T-helper 17 cell (primary cell): ENCODE measurements around the gene CAMK2D. TPM values are rescaled to one million over a fixed set of nuclear protein-coding genes. Genes with fewer than 3 reads are reported as not detected.

Experiments used
- ATAC-seq: fragments of 150-1000 bp; cut with Tn5 transposase; 2 replicates; pipeline ENCODE4 v1.10.0; 2021; ENCODE audit warnings: mild to moderate bottlenecking, moderate library complexity
- DNase-seq, 3 donors: peaks; one replicate each; pipeline versions ENCODE4 v3.0.0 to v3.0.0-alpha.2; 2020 to 2021
- H3K9me3 ChIP-seq: one replicate; pipeline ENCODE4 v1.7.0; 2013; ENCODE audit warnings: low read length, mild to moderate bottlenecking; ENCODE audit not compliant: control insufficient read depth, poor library complexity, severe bottlenecking
- H3K27ac Mint-ChIP-seq: one replicate; pipeline ENCODE4 v1.8.0; 2022; ENCODE audit warnings: mild to moderate bottlenecking, moderate library complexity, mixed read lengths
- H3K27me3 Mint-ChIP-seq: one replicate; pipeline ENCODE4 v1.8.0; 2022; ENCODE audit warnings: mixed read lengths
- H3K36me3 Mint-ChIP-seq: one replicate; pipeline ENCODE4 v1.8.0; 2022; ENCODE audit warnings: low read depth, mixed read lengths
- H3K4me1 Mint-ChIP-seq: one replicate; pipeline ENCODE4 v1.8.0; 2022; ENCODE audit warnings: mild to moderate bottlenecking, mixed read lengths
- H3K4me3 Mint-ChIP-seq: one replicate; pipeline ENCODE4 v1.8.0; 2022; ENCODE audit warnings: mild to moderate bottlenecking, moderate library complexity, mixed read lengths
- total RNA-seq, 4 donors: library from RNA in 2 of 4; stranded (reverse) in 2 of 4; gene quantifications; one replicate each; pipeline ENCODE4 v1.2.3 and lab custom pipeline; 2022 to 2026

The CAMK2D gene
- total RNA-seq, 2 donors from 2014 or later: 28.6 to 31.6 TPM

DNA sequence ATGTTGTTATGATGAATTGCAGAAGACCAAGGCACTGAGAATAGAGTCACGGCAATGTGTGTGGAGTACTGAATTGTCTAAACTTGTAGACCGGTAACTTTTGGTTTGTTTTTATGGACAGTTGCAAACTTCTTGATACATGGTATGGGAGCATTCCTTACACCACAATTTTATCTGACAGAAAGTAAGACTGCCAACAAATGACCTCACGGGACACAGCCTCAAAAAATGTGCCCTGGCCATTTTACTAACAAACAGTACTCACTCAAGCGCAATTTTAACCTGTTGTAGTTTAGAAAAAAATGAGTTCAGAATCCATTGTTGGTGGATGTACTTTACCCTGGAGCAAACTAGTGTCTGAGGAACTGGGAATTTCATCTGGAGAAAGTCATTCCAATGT lies 321.2 kb downstream of the CAMK2D start:
- DNase-seq: no peak
- ATAC-seq: no peak
- Mint-ChIP-seq H3K4me3 (no peak overlapping the region), H3K4me1 (peaks cover 12% of the 10 kb centered on the region), H3K36me3 (no peaks in the 10 kb centered on the region), H3K27ac (no peak overlapping the region), H3K27me3 (no peaks in the 10 kb centered on the region)
- no peaks in the 10 kb centered on the region for H3K9me3 ChIP-seq

DNA sequence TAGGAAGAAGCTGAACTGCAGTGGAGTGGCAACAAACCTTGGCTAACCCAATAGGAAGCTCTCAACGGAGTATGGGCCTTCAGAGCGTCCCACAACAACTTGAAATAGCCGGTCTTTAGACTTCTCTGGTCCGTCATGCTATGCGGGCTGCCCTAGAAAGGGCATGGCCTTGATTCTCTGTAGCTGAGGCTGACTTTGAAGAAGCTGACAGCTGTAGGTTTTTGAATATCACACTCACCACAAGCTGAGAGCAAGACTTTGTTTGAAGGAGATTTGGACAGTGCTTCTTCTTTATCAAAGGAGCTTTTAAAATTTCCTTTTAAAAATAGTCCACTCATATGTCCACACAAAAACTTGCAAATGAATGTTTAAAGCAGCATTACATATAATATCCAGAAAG lies 322.9 kb downstream of the CAMK2D start:
- Mint-ChIP-seq H3K36me3 (no peaks in the 10 kb centered on the region), H3K27me3 (no peaks in the 10 kb centered on the region), H3K4me3 (no peak overlapping the region), H3K4me1 (peaks cover 7% of the 10 kb centered on the region), H3K27ac (no peak overlapping the region)
- DNase-seq: no peak
- no peak for ATAC-seq
- H3K9me3 ChIP-seq: no peaks in the 10 kb centered on the region

DNA sequence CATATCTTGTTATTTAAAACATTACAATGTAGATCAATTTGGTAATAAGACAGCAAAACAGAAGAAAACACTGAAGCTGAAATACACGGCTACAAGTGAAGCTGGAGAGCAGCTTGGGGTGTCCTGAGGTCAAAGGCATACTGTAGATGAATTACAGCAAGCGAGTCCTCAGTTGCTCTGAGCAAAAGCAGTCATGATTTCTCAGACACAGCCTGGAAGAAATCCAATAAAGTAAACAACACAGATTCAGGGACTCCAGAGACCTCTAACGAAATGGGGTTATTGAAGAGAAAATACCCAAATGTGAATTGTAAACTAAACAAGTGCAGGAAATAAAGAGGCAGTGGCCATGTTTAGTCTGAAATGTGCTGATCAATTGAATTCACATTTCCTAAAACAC lies 324.4 kb downstream of the CAMK2D start:
- Mint-ChIP-seq H3K27ac (no peak overlapping the region), H3K36me3 (no peaks in the 10 kb centered on the region), H3K27me3 (no peaks in the 10 kb centered on the region), H3K4me1 (peaks cover 7% of the 10 kb centered on the region), H3K4me3 (no peak overlapping the region)
- ATAC-seq (no peak), DNase-seq (no peak)
- H3K9me3 ChIP-seq: no peaks in the 10 kb centered on the region

DNA sequence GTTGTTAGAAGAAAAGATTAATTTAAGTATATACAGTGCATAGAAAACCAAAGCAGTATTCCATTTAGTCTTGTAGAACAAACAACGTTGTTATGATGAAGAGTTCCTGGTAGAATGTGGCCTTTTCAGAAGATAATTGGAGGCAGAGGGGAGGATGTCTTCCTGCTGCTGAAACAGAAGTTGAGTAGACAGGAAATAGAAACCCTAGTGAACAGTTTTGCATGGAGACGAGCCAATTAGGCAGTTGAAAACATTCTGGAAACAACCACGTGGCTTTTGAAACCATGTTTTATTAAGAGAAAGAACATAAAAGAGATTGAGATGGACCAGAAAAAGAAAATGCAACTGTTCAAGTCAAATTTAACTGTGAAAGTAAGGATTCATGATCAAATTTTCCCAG lies 325.2 kb downstream of the CAMK2D start:
- Mint-ChIP-seq H3K4me1 (peaks cover 7% of the 10 kb centered on the region), H3K27me3 (no peaks in the 10 kb centered on the region), H3K27ac (no peak overlapping the region), H3K4me3 (no peak overlapping the region), H3K36me3 (no peaks in the 10 kb centered on the region)
- no peak for ATAC-seq
- no peak for DNase-seq
- H3K9me3 ChIP-seq: no peaks in the 10 kb centered on the region

DNA sequence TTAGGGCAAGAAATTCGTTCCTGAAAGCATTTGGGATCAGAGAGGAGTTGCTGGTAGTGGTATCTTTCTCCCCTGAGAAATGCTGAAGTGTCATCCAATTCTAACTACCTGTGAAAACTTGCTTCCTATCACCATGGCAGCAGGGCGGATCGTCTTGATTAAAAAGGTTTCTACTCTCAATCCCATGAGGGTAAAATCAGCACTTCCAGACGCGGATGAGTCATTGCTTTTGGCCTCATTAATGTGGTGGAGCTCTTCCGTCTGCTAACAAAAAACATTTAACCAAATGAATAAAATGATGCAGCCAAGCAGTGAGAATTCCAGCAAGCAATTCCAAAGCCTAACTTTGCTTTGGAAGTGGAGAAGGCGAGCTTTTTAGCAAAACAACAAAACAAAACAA lies 325.6 kb downstream of the CAMK2D start:
- DNase-seq: no peak
- no peak for ATAC-seq
- no peak overlapping the region for H3K27ac Mint-ChIP-seq

DNA sequence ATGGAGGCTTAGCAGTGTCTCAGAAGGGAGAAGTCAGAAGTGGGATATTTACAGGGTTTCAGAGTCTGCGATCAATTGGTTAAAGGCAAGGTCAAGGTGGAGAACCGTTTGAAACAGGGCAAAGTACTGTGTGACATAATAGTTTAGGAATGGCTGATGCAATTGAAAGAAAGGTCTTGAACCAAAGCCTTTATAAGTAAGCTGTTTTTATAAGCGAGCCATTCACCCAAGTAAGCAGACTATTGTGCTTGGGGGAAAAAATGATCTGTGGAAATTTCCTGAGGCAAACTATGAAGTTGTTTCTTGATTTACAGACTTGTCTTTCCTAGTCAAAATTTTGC lies 327.3 kb downstream of the CAMK2D start:
- DNase-seq: no peak
- Mint-ChIP-seq H3K36me3 (no peaks in the 10 kb centered on the region), H3K4me3 (no peak overlapping the region), H3K27me3 (no peaks in the 10 kb centered on the region), H3K4me1 (peaks cover 7% of the 10 kb centered on the region), H3K27ac (no peak overlapping the region)
- ATAC-seq: no peak
- no peaks in the 10 kb centered on the region for H3K9me3 ChIP-seq

More for the DNA sequence above, 325.6 kb downstream of the CAMK2D start:
- H3K4me3 Mint-ChIP-seq: no peak overlapping the region
- H3K9me3 ChIP-seq: no peaks in the 10 kb centered on the region
- H3K27me3 Mint-ChIP-seq: no peaks in the 10 kb centered on the region
- peaks cover 7% of the 10 kb centered on the region for H3K4me1 Mint-ChIP-seq
- no peaks in the 10 kb centered on the region for H3K36me3 Mint-ChIP-seq

DNA sequence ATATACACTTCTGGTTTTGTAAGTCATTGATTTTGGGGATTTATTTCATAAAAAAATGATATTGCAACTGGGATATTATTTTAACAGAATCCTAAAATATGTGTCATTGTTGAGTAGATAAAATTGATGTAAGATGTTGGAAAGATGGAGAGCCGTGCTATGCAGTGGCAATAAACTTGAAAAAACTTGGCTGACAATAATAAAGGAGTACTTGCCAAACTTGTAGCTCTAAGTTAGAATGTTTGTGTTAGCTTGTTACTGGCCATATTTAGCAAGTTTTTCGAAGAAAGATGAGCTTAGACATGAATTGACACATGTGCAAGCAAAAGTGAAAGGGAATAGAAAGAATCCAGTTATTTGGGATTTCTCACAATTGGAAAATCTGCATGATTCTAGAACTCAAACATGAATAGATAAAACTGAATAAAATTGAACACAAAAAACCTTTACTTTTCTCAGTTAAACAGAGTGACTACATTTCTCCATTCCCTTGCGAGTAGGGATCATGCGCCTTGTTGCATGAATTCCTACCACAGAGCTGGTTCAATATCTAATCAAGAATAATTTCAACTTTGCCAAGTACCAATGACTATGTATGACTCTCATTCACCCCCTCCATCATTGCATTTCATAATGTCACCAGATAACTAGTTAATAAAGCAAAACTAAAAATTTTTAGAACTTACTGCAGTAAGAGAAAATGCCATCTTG lies 327.8 kb downstream of the CAMK2D start:
- no peaks in the 10 kb centered on the region for H3K27me3 Mint-ChIP-seq
- H3K4me3 Mint-ChIP-seq: no peak overlapping the region
- no peaks in the 10 kb centered on the region for H3K36me3 Mint-ChIP-seq
- DNase-seq (no peak), ATAC-seq (no peak)
- H3K27ac Mint-ChIP-seq: no peak overlapping the region
- no peaks in the 10 kb centered on the region for H3K9me3 ChIP-seq
- H3K4me1 Mint-ChIP-seq: peaks cover 7% of the 10 kb centered on the region

DNA sequence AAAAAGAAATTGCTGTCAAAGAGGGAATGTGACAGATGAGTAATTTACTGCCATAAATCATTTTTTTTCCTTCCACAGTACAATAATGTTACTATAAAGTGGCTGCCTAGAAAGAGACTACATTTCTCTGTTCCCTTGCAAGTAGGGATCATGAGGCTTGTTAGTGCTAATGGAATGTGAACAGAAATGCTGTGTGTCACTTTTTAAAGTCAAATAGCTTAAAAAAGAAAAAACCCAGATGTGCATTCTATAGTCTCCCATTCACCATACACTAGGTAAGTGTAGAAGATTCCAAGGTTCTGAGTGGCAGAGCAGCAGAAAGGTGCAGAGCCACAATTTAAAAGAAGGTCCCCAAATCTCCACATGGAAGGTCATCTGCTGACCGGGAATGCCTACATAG lies 328.4 kb downstream of the CAMK2D start:
- DNase-seq: no peak
- Mint-ChIP-seq H3K27ac (no peak overlapping the region), H3K36me3 (no peaks in the 10 kb centered on the region), H3K4me1 (peaks cover 7% of the 10 kb centered on the region), H3K27me3 (no peaks in the 10 kb centered on the region), H3K4me3 (no peak overlapping the region)
- no peak for ATAC-seq
- H3K9me3 ChIP-seq: no peaks in the 10 kb centered on the region

DNA sequence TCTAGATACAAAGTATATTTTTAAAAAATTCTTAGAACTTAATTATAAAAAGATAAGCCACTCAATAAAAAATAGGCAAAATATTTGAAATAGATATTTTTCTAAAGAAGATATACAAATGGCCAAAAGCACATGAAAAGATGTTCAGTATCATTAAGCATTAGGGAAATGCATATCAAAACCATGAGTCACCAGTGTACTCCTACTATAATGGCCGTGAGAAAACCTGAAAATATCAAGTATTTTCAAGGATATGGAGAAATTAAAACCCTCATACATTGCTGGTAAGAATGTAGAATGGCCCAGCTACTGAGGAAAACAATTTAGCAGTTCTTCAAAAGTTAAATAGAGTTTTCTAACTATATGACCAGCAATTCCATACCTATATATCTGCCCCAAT lies 337.9 kb downstream of the CAMK2D start:
- H3K4me3 Mint-ChIP-seq: no peak overlapping the region
- no peaks in the 10 kb centered on the region for H3K4me1 Mint-ChIP-seq
- DNase-seq: no peak

DNA sequence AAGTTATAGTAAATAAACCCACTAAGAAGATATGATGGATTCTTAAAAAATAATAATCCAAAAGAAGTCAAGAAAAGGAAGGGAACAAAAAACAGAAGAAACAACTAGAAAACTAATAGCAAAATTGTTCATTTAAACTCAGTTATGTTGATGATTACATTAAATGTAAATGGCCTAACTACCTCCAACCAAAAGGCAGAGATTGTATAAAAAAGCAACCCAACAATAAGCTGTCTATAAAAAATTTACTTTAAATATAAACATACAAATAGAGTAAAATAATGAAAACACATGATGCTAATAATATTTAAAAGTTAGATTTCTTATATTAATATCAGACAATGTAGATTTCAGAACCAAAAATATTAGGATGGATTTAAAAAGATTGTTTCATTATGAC lies 340.6 kb downstream of the CAMK2D start:
- Mint-ChIP-seq H3K36me3 (no peaks in the 10 kb centered on the region), H3K4me1 (no peaks in the 10 kb centered on the region), H3K27me3 (peaks cover 11% of the 10 kb centered on the region), H3K27ac (no peak overlapping the region), H3K4me3 (no peak overlapping the region)
- no peak for ATAC-seq
- no peaks in the 10 kb centered on the region for H3K9me3 ChIP-seq
- DNase-seq: no peak

More for the DNA sequence above, 337.9 kb downstream of the CAMK2D start:
- no peak for ATAC-seq
- no peaks in the 10 kb centered on the region for H3K36me3 Mint-ChIP-seq
- peaks cover 2% of the 10 kb centered on the region for H3K27me3 Mint-ChIP-seq
- no peaks in the 10 kb centered on the region for H3K9me3 ChIP-seq
- no peak overlapping the region for H3K27ac Mint-ChIP-seq

DNA sequence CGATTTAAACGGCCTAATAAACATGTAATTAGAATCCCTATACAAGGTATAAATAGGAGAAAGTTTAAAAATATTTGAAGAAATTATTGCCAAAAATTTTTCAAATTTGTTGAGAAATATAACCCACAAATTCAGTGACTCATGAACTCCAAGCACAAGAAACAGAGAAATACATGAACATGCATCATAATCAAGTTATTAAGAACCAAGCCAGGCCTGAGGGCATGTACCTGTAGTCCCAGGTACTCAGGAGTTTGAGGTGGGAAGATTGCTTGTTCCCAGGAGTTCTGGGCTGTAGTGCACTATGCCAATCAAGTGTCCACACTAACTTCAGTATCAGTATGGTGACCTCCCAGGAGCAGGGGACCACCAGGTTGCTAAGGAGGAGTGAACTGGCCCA lies 341.9 kb downstream of the CAMK2D start:
- DNase-seq (no peak), ATAC-seq (no peak)
- H3K4me3 Mint-ChIP-seq: no peak overlapping the region
- H3K9me3 ChIP-seq: no peaks in the 10 kb centered on the region
- H3K27ac Mint-ChIP-seq: no peak overlapping the region
- H3K36me3 Mint-ChIP-seq: no peaks in the 10 kb centered on the region
- peaks cover 11% of the 10 kb centered on the region for H3K27me3 Mint-ChIP-seq
- no peaks in the 10 kb centered on the region for H3K4me1 Mint-ChIP-seq

DNA sequence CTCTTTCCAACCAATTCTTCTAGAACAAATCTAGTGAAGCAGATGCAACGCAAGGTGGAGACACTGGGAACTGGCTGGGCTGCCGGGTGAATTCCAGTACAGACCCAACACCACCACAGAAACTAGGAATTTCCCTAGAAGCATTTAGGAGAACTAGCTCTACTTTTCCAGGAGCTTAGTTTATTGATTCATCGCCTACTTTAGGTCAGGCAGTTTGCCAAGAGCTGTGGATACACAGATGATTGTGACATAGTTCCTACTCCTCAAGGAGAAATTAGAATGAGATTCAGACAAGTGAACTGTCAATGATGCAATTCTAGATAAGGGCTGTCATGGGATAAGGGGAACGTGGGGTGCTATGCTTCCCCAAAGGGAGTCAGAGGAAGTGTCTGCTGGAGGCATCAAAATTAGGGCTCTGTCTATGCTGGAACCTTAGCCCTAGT lies 350.0 kb downstream of the CAMK2D start:
- no peak for ATAC-seq
- no peaks in the 10 kb centered on the region for H3K9me3 ChIP-seq
- DNase-seq: no peak
- Mint-ChIP-seq H3K27me3 (peaks cover 17% of the 10 kb centered on the region), H3K4me1 (peaks cover 5% of the 10 kb centered on the region), H3K36me3 (peaks cover 3% of the 10 kb centered on the region), H3K4me3 (no peak overlapping the region), H3K27ac (no peak overlapping the region)

DNA sequence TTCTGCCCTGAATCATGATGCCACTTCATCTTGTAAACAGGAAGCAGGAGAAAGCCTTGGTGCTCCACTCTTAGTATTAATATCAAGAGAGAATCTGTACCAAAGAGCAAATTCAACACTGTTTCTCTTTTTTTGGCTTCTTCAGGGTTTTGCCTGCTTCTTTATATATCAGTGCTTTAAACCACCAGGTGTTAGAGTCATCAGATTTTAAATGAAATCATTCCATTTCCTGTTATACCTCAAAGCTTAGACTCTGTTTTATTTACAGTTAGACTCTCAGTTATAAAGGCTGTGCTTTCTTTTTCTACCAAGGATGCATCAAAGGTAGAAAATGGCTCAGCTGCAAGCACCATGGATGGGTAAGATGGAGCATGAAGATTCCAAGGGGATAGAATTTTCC lies 350.9 kb downstream of the CAMK2D start:
- Mint-ChIP-seq H3K36me3 (peaks cover 3% of the 10 kb centered on the region), H3K4me1 (peaks cover 5% of the 10 kb centered on the region), H3K27me3 (peaks cover 17% of the 10 kb centered on the region), H3K4me3 (no peak overlapping the region), H3K27ac (no peak overlapping the region)
- H3K9me3 ChIP-seq: no peaks in the 10 kb centered on the region
- ATAC-seq (no peak), DNase-seq (no peak)

DNA sequence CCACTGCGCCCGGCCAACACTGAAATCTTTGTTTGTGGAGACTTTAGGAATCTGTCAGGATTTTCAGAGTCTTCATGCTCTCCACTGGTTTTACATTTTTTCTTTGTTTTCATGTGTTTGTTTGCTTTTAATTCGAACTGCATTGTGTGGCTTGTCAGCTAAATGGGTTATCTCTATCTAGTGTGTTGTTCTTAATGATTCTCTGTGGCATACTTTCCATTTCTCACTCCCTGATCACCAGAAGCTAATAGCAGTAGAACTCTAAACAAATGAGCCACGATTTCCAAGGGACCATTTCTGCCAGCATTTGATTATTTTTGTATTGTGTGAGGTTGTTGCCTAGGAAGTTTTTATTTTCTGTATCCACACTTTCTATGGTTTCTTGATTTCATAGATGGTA lies 352.4 kb downstream of the CAMK2D start:
- DNase-seq (no peak), ATAC-seq (no peak)
- no peaks in the 10 kb centered on the region for H3K9me3 ChIP-seq
- H3K4me1 Mint-ChIP-seq: peaks cover 5% of the 10 kb centered on the region
- H3K4me3 Mint-ChIP-seq: no peak overlapping the region
- H3K27me3 Mint-ChIP-seq: peaks cover 17% of the 10 kb centered on the region
- H3K27ac Mint-ChIP-seq: no peak overlapping the region
- peaks cover 3% of the 10 kb centered on the region for H3K36me3 Mint-ChIP-seq
